Trophoblast cell (in vitro differentiated cells and primary cell): ENCODE measurements around the gene SDK2.

Experiments
- DNase-seq, 2 donors: peaks; one replicate each; pipeline ENCODE4 v3.0.0-alpha.2; 2016
- H2AFZ ChIP-seq: 2 replicates; pipeline ENCODE4 v1.6.1; 2013; ENCODE audit warnings: low read length, moderate library complexity, mild to moderate bottlenecking; ENCODE audit not compliant: insufficient read depth, poor library complexity
- H2AK5ac ChIP-seq: 2 replicates; pipeline ENCODE4 v1.6.1; 2013; ENCODE audit warnings: mild to moderate bottlenecking, low read length
- H2BK120ac ChIP-seq: 2 replicates; pipeline ENCODE4 v1.6.1; 2013; ENCODE audit warnings: low read length, mild to moderate bottlenecking, moderate library complexity; ENCODE audit not compliant: insufficient read depth, poor library complexity
- H2BK12ac ChIP-seq: 2 replicates; pipeline ENCODE4 v1.6.1; 2013; ENCODE audit warnings: mild to moderate bottlenecking, low read length, moderate library complexity
- H2BK5ac ChIP-seq: 2 replicates; pipeline ENCODE4 v1.6.1; 2013; ENCODE audit warnings: low read length, low read depth, moderate library complexity, mild to moderate bottlenecking; ENCODE audit not compliant: poor library complexity
- H3K14ac ChIP-seq: 2 replicates; pipeline ENCODE4 v1.6.1; 2013; ENCODE audit warnings: mild to moderate bottlenecking, low read length
- H3K18ac ChIP-seq: 2 replicates; pipeline ENCODE4 v1.6.1; 2013; ENCODE audit warnings: mild to moderate bottlenecking, low read length
- H3K23ac ChIP-seq: 2 replicates; pipeline ENCODE4 v1.6.1; 2013; ENCODE audit warnings: low read length
- H3K27ac ChIP-seq: 2 replicates; pipeline ENCODE4 v1.5.1; 2013; ENCODE audit warnings: low read depth, mild to moderate bottlenecking, inconsistent platforms, low read length, moderate library complexity
- H3K27me3 ChIP-seq: 2 replicates; pipeline ENCODE4 v1.6.1; 2013; ENCODE audit warnings: inconsistent platforms, mild to moderate bottlenecking, low read length, moderate library complexity; ENCODE audit not compliant: insufficient read depth
- H3K36me3 ChIP-seq, 2 experiments: 1 replicate in 1 of 2; 2 replicates in 1 of 2; pipeline ENCODE4 v1.6.1; 2013; ENCODE audit warnings: low read length in 2 of 2, mild to moderate bottlenecking in 2 of 2, moderate library complexity in 1 of 2; ENCODE audit not compliant: insufficient read depth in 2 of 2, control insufficient read depth in 1 of 2
- H3K4ac ChIP-seq: 2 replicates; pipeline ENCODE4 v1.6.1; 2013; ENCODE audit warnings: low read depth, mild to moderate bottlenecking, low read length, moderate library complexity
- H3K4me1 ChIP-seq, 2 experiments: 1 replicate in 1 of 2; 2 replicates in 1 of 2; pipeline ENCODE4 v1.6.1; 2013; ENCODE audit warnings: low read length in 2 of 2, mild to moderate bottlenecking in 2 of 2, moderate library complexity in 1 of 2; ENCODE audit not compliant: insufficient read depth in 2 of 2, control insufficient read depth in 1 of 2
- H3K4me2 ChIP-seq: 2 replicates; pipeline ENCODE4 v1.6.1; 2013; ENCODE audit warnings: inconsistent platforms, mild to moderate bottlenecking, low read length, moderate library complexity
- H3K4me3 ChIP-seq: 2 replicates; pipeline ENCODE4 v1.5.1; 2013; ENCODE audit warnings: mild to moderate bottlenecking, low read depth, low read length, inconsistent platforms
- H3K79me1 ChIP-seq: one replicate; pipeline ENCODE4 v1.6.1; 2013; ENCODE audit warnings: low read length
- H3K79me2 ChIP-seq: 2 replicates; pipeline ENCODE4 v1.6.1; 2013; ENCODE audit warnings: low read length, mild to moderate bottlenecking; ENCODE audit not compliant: control insufficient read depth, insufficient read depth, poor library complexity
- H3K9ac ChIP-seq: 2 replicates; pipeline ENCODE4 v1.6.1; 2013; ENCODE audit warnings: mild to moderate bottlenecking, low read length
- H3K9me3 ChIP-seq: 2 replicates; pipeline ENCODE4 v1.6.1; 2013; ENCODE audit warnings: low read depth, mild to moderate bottlenecking, control low read depth, inconsistent platforms, low read length; ENCODE audit not compliant: insufficient read depth
- H4K12ac ChIP-seq: 2 replicates; pipeline ENCODE4 v1.6.1; 2013; ENCODE audit warnings: low read depth, mild to moderate bottlenecking, low read length, moderate library complexity
- H4K8ac ChIP-seq: 2 replicates; pipeline ENCODE4 v1.6.1; 2013; ENCODE audit warnings: low read depth, mild to moderate bottlenecking, low read length, moderate library complexity
- H4K91ac ChIP-seq: one replicate; pipeline ENCODE4 v1.6.1; 2013; ENCODE audit warnings: low read depth, mild to moderate bottlenecking, low read length, moderate library complexity
- WGBS: extraction: QIAGEN DNeasy Blood & Tissue Kit; methylation state at CpG from one replicate; pipeline ENCODE4 v1.1.7; 2013; ENCODE audit warnings: missing lambda C conversion rate; ENCODE audit not compliant: insufficient read length, insufficient coverage; ENCODE audit errors: extremely low coverage; 5-methylcytosine and 5-hydroxymethylcytosine counted together

The SDK2 gene

DNA sequence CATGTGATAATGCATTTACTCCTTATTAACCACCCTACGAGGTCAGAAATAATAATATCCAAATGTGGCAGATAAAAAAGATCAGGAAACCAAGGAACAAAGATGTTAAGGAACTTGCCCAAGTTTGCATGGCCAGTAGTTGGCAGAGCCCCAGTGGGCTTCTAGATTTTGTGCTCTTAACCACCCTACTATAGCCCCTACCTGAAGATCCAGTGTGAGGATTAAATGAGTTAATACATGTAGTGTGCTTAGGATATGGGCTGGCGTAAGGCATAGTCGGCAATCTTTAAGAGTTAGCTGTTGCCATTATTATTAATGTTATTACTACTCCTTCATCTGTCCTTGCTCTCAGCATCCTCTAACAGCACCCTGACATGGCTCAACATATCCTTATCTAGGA, 153.4 kb downstream of the SDK2 start:
- Histone ChIP-seq H3K4ac (no peak overlapping the region), H3K4me1 (peaks cover 0 to 9% of the 10 kb centered on the region in 2 experiments), H2AFZ (no peak overlapping the region), H4K8ac (no peak overlapping the region), H3K18ac (no peak overlapping the region), H3K4me3 (no peak overlapping the region), H3K9ac (no peak overlapping the region), H3K27ac (no peak overlapping the region), H4K12ac (no peak overlapping the region), H3K4me2 (no peak overlapping the region), H3K9me3 (peaks cover 7% of the 10 kb centered on the region), H2AK5ac (no peak overlapping the region), H3K36me3 (no peaks in the 10 kb centered on the region), H4K91ac (no peak overlapping the region), H2BK12ac (no peak overlapping the region), H2BK5ac (no peak overlapping the region), H3K27me3 (no peaks in the 10 kb centered on the region), H3K79me2 (no peaks in the 10 kb centered on the region), H2BK120ac (no peak overlapping the region), H3K23ac (no peak overlapping the region), H3K79me1 (no peaks in the 10 kb centered on the region), H3K14ac (no peak overlapping the region)
- no CpG with 5 or more reads among the region's 3 CpGs for WGBS
- DNase-seq, result no peak

DNA sequence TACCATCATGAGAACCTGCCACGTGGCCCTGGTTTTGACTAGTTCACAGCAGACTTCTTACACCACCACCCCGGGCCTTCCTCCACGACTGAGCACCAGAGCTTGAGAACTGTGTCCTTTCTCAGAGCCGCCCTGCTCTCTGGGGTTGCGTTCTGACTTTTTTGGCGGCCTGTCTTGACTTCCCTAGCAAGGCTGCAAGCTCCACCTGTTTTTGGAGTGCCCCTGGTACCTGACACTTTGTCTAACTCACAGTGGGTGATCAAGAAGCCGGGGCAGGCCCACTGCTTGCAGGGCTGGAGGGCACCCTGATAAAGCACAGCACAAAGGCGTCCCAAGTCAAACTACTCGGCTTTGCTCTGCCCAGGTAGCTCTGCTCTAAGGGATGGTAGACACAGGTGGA, 154.3 kb downstream of the SDK2 start:
- Histone ChIP-seq H2AFZ (no peak overlapping the region), H4K91ac (no peak overlapping the region), H3K27me3 (no peaks in the 10 kb centered on the region), H3K36me3 (no peaks in the 10 kb centered on the region), H2AK5ac (no peak overlapping the region), H3K9ac (no peak overlapping the region), H3K4me3 (no peak overlapping the region), H3K79me1 (no peaks in the 10 kb centered on the region), H3K27ac (no peak overlapping the region), H4K8ac (no peak overlapping the region), H2BK120ac (no peak overlapping the region), H3K23ac (no peak overlapping the region), H3K14ac (no peak overlapping the region), H3K4ac (no peak overlapping the region), H3K4me2 (no peak overlapping the region), H3K9me3 (peaks cover 14% of the 10 kb centered on the region), H3K4me1 (peaks cover 0 to 9% of the 10 kb centered on the region in 2 experiments), H4K12ac (no peak overlapping the region), H2BK5ac (no peak overlapping the region), H3K79me2 (no peaks in the 10 kb centered on the region), H3K18ac (no peak overlapping the region), H2BK12ac (no peak overlapping the region)
- no peak for DNase-seq
- no CpG with 5 or more reads among the region's 9 CpGs for WGBS

DNA sequence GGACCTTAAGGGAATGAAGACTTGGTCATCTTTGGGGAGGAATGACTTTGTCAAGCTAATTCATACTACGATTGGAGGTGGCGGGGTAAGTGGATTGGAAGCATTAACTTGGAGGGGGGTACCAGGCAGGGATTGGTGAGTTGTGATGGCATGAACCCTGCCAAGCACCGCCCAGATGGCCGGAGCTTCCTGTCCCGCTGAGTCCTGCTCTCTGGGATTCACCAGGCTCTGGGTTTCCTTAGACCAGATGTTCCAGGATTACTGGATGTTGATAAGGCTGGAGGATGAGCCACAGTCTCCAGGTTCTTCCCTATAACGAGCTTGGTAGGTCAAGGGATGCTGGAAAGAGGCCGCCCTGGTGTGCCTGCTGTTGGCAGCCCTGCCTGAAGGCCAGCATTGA, 154.9 kb downstream of the SDK2 start:
- WGBS, result no CpG with 5 or more reads among the region's 7 CpGs

DNA sequence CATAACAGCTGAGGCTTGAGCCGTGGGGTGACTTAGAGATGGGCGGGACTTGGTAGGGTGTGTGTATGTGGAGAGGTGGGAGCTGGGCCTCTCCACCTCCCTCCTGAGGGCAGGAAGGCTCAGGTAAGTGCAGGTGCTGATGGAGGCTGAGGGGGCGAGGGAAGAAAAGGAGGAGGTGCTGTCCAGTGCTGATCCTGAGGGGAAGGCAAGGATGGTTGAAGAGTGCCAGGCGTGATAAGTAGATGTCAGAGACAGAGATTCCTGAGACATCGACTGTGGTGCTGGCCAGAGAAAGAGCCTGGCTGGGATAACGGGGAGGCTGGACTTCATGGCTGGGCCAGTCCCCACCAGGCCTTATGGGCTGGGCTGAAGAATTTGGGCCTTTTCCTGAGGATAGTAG, 159.1 kb downstream of the SDK2 start:
- no peak overlapping the region for H3K18ac ChIP-seq
- H3K79me2 ChIP-seq, result no peaks in the 10 kb centered on the region
- no peak overlapping the region for H4K8ac ChIP-seq
- H2BK5ac ChIP-seq, result no peak overlapping the region
- no peaks in the 10 kb centered on the region for H3K4me1 ChIP-seq
- no peak for DNase-seq
- no peak overlapping the region for H3K14ac ChIP-seq
- H2BK120ac ChIP-seq, result no peak overlapping the region
- H3K9me3 ChIP-seq, result peaks cover 14% of the 10 kb centered on the region
- H2AFZ ChIP-seq, result no peak overlapping the region
- H3K36me3 ChIP-seq, result no peaks in the 10 kb centered on the region
- no peak overlapping the region for H4K91ac ChIP-seq
- H3K27ac ChIP-seq, result no peak overlapping the region
- H3K79me1 ChIP-seq, result no peaks in the 10 kb centered on the region
- H3K4me3 ChIP-seq, result no peak overlapping the region
- no peak overlapping the region for H4K12ac ChIP-seq
- H2BK12ac ChIP-seq, result no peak overlapping the region
- no peak overlapping the region for H3K23ac ChIP-seq
- H3K4ac ChIP-seq, result no peak overlapping the region
- H3K4me2 ChIP-seq, result no peak overlapping the region
- no peaks in the 10 kb centered on the region for H3K27me3 ChIP-seq
- no peak overlapping the region for H2AK5ac ChIP-seq
- H3K9ac ChIP-seq, result no peak overlapping the region
- no CpG with 5 or more reads among the region's 6 CpGs for WGBS

More for the DNA sequence above, 154.9 kb downstream of the SDK2 start:
- no peaks in the 10 kb centered on the region for H3K79me2 ChIP-seq
- H4K8ac ChIP-seq, result no peak overlapping the region
- no peak overlapping the region for H2AK5ac ChIP-seq
- no peak for DNase-seq
- peaks cover 0 to 9% of the 10 kb centered on the region in 2 experiments for H3K4me1 ChIP-seq
- H3K36me3 ChIP-seq, result no peaks in the 10 kb centered on the region
- no peak overlapping the region for H2AFZ ChIP-seq
- no peak overlapping the region for H3K4ac ChIP-seq
- no peaks in the 10 kb centered on the region for H3K79me1 ChIP-seq
- H3K4me2 ChIP-seq, result no peak overlapping the region
- H2BK5ac ChIP-seq, result no peak overlapping the region
- no peaks in the 10 kb centered on the region for H3K27me3 ChIP-seq
- H4K12ac ChIP-seq, result no peak overlapping the region
- no peak overlapping the region for H3K23ac ChIP-seq
- H4K91ac ChIP-seq, result no peak overlapping the region
- H3K4me3 ChIP-seq, result no peak overlapping the region
- H3K14ac ChIP-seq, result no peak overlapping the region
- H3K9ac ChIP-seq, result no peak overlapping the region
- H2BK12ac ChIP-seq, result no peak overlapping the region
- H3K9me3 ChIP-seq, result peaks cover 14% of the 10 kb centered on the region
- no peak overlapping the region for H3K27ac ChIP-seq
- no peak overlapping the region for H3K18ac ChIP-seq
- no peak overlapping the region for H2BK120ac ChIP-seq
